DMS79 treated with DMSO at 0.1 percent for 48 hours (cell line): ENCODE data around the gene TEF.

Experiments used
- DNase-seq: peaks from one replicate; lab custom pipeline; 2025; lab: John Stamatoyannopoulos, UW

TEF gene

DNA sequence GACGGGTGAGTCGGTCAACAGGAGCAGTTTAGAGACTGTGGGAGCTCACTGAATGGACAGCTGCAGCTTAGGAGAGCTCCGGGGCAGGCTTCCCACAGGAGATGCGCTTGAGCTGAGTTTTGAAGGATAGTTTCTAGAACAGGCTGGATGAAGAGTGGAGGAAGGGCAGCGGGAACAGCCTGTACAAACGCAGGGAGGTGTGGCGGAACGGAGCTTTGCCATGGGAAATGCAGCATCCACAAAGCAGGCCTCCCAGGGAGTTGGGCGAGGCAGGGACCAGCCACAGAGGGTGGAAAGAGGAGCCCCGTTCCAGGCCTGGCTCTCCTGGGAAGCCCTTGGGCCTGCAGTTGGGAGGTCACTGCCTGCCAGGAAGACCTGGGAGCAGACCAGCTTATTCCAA, 26.8 kb upstream of the TEF start:
- DNase-seq: no peak

- DNase-seq: no peak
Measured at GRCh38 chr22:41355895-41356294, 25.8 kb upstream of the TEF start.

DNA sequence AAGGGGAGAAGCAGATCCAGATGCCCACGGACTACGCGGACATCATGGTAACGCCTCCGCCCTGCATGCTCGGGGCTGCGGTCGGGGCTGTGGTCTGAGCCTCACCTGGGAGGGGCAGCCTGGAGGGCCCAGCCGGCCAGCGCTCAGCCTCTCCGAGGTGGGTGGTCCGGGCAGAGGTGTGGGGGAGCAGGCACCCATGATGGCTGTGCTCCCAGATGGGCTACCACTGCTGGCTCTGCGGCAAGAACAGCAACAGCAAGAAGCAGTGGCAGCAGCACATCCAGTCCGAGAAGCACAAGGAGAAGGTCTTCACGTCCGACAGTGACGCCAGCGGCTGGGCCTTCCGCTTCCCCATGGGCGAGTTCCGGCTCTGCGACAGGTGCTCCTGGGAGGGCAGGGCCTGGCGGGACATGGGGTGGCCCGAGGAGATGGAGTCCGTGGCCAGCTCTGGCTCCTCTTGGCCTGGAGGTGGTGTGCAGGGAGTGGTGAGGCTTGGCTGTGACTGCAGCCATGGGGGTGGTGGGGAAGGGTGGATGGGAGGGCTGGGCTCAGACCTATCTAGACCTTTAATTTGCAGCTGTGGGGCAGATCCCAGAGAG, 25.2 kb upstream of the TEF start:
- DNase-seq: no peak

DNA sequence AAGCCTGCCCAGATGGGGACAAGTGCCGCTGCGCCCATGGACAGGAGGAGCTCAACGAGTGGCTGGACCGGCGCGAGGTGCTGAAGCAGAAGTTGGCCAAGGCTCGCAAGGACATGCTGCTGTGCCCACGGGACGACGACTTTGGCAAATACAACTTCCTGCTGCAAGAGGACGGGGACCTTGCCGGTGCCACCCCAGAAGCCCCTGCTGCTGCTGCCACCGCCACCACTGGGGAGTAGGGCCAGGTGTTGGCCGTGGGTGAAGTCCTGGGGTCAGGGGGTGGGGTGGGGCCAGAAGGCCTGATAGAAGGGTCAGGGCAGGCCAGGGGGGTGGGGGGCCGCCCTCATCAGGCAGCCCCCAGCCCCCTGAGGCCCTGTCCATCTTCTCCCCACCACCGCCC, 24.6 kb upstream of the TEF start:
- DNase-seq: no peak

DNA sequence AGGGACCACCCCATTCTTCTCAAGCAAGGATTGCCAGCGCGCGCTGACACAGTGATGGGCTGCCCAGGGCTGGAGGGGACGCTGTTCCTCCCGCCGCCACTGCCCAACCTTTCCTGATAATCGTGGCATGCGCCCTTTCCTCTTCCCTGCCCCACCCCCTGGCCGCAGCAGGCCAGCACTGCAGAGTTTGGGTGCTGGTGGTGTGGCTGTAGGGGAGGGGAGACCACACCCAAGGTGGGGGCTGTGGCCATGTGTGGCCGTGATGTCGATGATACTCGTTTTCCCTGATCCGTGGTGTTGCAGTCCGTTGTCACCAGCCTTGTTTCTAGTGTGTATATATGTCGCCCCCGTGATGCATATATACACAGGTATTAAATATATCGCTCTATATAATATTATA, 22.8 kb upstream of the TEF start:
- DNase-seq: no peak

DNA sequence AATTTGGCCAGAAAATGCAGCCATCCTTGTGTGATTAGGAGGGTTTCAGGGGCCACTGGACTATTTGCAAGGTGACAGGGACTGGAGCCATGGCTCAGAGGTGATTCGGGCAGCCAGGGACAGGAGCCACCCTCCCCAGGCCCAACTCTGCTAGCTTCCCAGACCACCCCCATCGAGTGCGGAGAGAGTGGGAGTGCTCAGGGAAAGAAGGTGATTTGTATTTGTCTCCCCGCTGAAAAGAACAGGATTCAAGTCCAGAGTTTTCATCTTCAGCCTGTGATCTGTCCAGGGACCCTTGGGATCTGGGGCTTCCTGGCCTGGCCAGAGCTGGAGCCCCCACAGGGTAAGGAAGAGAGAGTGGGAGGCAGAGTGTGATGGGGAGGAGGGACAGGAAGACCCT, 22.4 kb upstream of the TEF start:
- DNase-seq: no peak

- DNase-seq: no peak
Measured at GRCh38 chr22:41360126-41360525, 21.6 kb upstream of the TEF start.

- DNase-seq: no peak
Measured at GRCh38 chr22:41361716-41362310, 19.9 kb upstream of the TEF start.

DNA sequence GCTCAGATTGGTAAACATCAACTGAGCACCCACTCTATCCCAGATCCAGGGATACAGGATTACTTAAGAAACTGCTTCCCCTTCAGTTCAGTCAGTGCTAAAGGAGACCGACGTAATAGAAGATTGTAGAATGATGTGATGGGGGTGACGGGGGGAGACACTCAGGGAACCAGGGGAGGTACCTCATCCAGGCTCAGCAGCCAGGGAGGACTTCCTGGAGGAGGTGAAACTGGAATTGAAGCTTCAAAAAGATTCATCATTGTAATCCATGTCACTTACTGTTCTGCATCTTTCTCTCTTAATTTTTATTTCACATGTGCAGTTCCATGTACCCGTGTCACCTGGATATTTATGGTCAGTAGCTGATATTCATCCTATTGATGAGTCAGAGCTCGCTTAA, 19.1 kb upstream of the TEF start:
- DNase-seq: no peak

GRCh38 chr22:41364233-41364632, 17.5 kb upstream of the TEF start:
- DNase-seq: no peak

DNA sequence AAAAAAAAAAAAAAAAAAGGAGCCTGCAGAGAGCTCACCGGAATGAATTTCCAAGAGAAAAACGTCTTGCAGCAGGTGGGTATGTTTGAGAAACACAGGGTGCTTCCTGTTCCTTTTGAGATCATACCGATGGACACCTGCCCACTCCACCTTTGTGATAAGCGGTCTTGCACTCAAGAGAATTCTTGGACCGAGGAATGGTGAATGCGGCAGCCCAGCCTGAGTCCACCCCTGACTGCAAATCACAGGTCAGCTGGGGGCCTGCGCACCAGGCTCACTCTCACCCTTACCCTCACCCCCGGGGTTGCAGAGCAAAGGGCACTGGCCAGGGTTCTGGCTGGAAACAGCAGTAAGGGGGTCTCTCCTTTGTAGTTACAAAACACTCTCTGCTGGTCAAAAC, 16.8 kb upstream of the TEF start:
- no peak for DNase-seq

GRCh38 chr22:41365425-41365824, 16.3 kb upstream of the TEF start:
- DNase-seq: no peak

DNA sequence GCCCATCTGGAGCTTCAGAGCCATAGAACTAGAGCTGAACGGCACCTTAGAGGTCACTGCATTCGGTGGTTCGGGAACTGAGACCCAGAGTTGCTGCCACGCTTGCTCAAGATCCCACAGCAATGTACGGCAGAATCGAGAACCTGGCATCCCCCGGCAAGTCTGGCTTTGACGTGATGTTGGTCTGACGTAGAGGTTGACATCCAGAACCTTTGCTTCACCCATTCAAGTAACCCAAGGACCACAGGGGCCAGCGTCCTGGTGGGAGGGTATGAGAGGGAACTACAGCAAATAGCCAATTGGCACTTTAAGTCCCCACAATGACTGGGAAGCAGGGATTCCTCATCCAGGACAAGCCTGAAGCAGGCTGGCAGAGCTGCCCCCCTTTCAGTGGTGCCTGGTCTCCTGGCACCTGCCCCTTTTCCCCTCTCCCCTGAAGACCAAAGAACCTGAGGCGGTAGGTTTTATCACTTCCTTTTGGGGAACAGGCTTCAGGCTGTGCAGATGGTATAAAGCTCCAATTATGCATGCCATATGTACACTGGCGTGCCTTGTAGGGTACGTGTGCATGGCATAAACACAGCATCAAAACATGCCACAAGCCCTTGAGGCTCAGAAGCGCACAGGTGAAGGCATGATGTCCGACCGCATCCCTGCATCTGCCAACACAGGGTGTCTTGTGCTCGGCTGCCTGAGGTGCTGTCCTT, 15.3 kb upstream of the TEF start:
- DNase-seq: no peak

- peak; percentile 76 for DNase-seq
Measured at GRCh38 chr22:41367039-41367679, 14.6 kb upstream of the TEF start.

DNA sequence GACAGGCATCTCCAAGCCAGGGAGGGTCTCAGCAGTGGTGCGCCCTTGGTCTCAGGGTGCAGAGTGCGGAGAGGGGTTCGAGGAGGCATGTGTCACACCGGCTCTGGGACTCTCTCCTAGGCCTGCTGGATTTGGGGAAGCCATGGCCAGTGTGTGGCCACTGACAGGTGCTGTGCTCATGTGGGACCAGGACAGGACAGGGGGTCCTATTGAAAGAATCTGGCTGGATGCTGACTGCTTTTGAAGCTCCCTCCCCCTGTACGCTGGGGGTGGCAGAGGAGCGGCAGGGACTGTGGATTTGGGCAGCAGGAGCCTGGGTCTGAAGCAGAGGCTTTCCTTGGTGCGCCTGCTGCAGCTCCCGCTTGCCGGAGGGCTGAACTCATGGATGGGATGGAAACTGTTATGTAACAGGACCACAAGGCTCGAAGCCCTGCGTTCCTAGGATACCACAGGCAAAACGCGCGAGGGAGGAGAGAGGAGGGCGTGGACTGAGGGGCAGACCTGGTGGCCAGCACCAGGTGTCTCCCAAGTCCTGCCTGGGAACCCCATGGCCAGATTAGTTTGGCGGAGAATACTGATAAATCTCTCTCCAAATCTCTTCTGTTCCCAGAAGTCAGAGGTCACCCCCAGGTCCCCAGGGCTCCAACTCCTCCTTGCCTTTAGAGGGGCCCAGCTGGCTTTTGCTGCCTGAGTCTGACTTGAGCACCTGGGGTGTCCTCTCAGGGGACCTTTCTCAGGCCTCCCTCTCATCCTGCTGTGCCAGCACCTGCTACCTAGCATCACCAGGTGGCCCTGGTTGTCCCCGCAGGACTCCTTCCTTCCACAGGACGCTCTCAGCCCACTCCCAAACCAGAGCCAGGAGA, 13.8 kb upstream of the TEF start:
- DNase-seq: no peak

DNA sequence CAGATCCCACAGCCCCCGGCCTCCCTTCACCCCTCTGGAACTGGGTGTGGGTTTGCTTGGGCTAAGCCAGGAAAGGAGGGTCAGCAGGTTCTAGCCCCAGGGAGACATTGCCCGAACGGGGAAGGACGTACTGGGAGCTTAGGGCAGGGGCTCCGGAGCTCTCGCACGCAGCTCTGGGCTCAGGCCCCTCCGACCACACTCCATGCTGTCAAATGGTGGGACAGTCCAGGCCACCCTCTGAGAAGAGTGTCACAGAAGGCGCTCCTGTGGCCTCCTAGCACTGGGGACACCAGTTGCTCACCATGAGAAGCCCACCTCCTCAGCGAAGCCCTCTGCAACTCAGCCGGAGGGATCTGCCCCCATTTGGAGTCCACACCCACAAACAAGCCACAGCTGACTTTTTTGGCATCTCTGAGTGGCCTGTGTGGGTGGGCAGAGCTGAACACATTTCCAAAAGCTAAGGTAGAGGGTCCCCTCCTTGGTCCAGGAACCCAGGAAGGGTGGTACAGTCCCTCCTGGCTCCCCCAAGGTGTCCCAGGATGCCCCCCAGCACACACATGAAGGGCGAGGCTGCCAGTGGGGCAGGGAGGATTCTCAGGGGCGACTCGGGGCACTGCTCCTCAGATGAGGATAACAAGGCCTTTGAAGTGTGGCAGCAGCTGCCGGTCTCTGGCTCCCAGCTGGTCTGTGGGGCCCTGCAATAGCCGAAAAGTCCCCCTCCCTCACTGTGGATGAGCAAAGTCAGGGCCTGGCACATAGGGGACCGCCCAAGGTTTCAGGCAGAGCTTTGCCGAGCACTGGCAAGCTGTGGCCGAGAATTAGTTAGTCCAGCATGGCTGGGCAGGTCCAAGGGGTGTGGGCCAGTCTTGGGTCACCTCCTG, 13.0 kb upstream of the TEF start:
- no peak for DNase-seq

- no peak for DNase-seq
Measured at GRCh38 chr22:41369424-41369745, 12.4 kb upstream of the TEF start.

DNA sequence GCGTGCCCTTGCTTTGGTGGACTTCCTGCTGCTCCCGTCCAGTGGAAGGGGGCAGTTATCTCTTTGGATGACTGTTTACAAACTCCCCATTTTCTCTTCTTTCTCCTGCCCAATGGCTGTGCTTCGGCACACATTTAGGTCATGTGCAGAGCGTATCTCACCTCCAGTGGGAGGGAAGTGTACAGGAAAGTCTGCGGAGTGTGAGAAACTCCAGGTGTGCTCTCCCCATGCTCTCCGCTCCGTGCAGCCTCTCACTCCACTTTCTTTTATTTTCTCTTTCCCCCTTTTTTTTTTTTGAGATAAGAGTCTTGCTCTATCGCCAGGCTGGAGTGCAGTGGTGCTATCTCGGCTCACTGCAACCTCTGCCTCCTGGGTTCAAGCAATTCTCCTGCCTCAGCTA, 11.9 kb upstream of the TEF start:
- DNase-seq: peak; percentile 72

GRCh38 chr22:41377846-41378245, 3.9 kb upstream of the TEF start:
- DNase-seq: no peak

GRCh38 chr22:41380993-41381328, 781 bp upstream of the TEF start:
- DNase-seq: no peak

DNA sequence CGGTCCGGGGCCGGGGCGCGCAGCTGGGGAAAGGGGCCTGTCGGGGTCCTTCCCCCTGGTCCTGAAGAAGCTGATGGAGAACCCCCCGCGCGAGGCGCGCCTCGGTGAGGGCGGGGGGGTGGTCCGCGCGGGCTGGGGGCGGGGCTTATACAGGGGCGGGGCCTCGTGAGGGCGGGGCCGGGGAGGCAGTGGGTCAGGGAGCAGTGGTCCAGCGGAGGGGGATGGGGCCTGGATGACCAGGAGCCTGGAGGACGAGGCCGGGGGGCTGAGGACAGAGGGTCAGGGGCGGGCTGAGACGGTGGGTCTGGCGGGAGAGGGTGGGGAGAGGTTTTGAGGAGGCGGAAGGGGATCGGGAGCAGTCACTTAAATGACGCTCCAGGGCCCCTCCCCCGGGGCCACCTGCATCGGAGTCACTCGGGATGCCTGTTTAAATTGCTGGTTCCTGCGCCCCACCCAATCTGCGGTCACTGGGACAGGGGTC, 396 bp downstream of the TEF start:
- peak; percentile 34 for DNase-seq
